Stimulated activated CD4-positive, alpha-beta T cell treated with anti-CD3 and anti-CD28 coated beads, Interleukin-1b, Interleukin-23, amount 100 ng/mL, for 24 hours (primary cell): ENCODE data around the gene WWC2.

Experiments used
- DNase-seq, 4 experiments: peaks; one replicate each; pipeline ENCODE4 v3.0.0-alpha.2; 2020; ENCODE audit warnings: low read depth in 4 of 4, low spot score in 1 of 4

The WWC2 gene

DNA sequence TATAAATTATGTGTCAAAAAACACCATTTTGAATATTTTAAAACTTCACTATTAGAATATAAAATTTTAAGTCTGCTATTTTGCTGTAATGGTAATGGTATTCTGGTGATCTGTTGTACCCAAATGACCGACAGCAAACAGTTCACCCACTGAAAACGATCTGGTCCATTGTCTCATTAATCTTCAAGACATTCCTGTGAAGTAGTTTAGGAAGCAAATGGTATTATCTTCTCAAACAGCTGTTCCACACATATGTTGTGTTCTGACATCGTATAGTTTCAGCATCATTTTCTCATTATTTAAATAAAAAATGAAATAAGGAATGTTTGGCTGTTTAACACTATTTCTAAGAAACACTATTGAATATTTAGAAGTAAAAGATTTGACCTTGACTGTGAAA is 98.1 kb downstream of the WWC2 start:
- no peak for DNase-seq

DNA sequence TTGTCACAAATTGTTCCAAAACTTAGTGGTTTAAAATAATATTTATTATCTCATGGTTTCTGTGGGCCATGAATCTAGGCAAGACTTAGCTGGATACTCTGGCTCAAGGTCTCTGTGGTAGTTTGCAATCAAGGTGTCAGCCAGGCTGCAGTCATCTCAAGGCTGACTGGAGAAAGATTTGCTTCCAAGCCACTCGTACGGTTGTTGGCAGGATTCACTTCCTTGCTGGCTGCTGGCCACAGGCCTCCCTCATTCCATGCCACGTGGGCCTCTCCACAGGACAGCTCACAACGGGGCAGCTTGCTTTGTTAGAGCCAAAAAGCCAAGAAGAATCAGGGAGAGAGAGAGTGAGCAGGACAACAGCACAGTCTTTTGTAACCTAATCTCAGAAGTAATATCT is 101.4 kb downstream of the WWC2 start:
- no peak for DNase-seq

DNA sequence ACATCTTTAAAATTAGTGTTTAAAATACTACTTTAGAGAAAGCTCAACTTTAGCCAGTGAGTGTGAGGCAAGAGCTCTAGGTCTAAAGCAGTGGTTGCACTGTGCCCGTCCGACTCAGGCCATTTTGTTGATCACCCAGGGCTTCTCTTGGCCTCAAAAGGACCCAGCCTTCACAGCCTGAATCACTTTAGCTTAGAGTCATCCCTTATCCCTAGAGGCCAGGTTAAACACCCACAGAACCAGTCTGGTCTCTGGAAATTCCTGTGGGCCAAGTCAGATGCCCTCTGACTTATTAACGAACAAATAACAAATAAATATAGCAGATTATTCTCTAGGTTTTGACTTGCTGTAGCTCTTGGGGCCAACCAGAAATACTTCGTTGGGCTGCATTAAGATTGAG is 102.3 kb downstream of the WWC2 start:
- no peak for DNase-seq

DNA sequence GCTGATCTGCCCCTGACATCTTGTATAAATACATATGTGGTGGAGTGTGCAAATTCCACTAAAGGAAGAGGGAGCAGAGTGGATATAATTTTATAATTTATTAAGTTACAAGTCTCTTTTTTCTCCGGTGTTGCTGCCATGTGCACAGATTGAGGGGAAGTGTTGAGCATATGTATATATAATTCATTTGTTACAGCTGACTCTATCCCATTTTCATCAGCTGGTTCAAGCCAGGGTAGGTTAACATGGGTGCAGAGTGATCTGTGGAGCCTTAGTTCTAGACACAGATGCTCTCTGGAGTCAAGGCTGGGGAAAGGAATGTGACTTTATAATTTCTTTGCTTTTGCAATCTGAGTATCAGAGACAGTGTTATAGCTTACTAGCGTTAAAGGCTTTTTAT is 103.5 kb downstream of the WWC2 start:
- DNase-seq: no peak

DNA sequence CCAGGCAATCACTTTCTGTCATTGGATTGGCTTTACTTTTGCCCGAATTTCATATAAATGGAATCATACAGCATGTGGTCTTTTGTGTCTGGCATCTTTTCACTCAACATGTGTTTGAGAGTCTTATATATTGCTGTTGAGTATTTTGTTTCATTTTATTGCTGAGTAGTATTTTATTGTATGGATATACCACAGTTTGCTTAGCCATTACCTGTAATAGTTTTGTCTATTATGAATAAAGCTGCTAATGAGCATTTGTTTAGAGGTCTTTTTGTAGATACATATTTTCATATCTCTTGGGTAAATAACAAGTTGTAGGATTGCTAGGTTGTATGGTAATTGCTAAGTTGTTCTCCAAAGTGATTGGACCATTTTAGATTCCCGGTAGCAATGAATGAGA is 105.7 kb downstream of the WWC2 start:
- DNase-seq: no peak

DNA sequence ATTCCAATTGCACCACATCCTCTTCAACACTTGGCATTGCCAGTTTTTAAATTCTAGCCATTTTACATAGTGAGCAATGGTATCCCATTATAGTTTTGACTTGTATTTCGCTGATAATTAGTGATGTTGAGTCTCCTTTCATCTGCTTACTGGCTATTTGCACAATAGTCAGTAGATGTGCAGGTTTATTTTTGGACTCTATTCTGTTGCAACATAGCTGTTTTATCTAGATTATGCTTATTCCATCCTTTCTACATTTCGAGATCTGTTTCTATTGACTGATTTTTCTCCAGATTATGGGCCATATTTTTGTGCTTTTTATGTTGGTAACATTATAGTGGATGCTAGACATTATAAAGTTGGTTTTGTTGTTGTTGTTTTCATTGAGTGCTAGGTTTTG is 106.1 kb downstream of the WWC2 start:
- no peak for DNase-seq

DNA sequence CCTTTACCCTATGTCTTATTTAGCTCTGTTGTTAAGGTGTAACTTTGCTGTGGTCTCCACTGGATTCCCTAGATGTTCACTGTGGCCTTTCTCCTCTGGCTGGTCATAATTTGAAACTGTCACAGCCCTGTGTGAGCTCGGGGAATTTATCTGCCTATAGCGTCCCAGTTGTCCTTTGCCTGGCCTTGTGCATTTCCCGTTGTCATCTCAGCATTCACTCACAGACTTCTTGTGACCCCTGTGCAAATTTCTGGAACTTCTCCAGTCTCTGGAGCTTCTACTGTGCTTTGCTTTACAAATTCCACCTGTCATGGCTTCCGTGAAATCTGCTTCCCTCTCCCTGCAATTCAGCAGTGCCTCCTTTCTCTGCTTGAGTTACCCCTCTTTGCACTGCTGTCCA is 106.7 kb downstream of the WWC2 start:
- DNase-seq: no peak

DNA sequence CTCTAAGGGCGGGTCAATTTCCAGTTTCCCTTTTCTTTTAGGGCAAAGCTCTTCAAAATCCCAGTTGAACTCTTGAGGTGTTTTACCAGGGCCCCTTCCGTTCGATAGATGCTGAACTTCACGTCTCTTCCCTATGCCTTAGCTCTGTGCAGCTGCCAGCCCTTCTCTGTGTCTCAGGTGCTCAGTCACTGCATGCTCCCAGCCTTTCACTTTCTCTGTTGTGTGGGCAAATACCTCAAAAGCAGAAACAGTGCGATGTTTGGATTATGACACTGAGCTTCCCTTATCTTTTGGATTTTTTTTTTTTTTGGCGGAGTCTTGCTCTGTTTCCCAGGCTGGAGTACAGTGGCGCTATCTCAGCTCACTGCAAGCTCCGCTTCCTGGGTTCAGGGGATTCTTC is 112.5 kb downstream of the WWC2 start:
- no peak for DNase-seq

DNA sequence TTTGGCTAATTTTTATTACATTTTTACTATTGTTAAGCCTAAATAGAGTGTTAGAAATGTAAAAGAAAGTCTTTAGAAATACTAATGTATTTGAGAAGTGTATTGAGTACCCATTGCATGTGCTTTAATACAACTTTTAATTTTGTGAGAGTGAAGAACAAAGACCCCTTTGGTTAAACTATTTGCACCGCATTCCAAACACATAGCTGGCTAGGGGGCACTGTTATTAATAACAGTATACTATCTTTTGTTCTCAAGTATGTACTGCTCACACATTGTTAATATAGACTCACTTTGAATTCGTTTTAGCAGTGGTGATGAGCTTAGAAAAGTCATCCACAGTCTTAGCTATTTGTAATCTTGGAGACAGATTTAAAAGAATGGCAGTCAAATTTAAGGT is 114.9 kb downstream of the WWC2 start:
- DNase-seq: no peak

DNA sequence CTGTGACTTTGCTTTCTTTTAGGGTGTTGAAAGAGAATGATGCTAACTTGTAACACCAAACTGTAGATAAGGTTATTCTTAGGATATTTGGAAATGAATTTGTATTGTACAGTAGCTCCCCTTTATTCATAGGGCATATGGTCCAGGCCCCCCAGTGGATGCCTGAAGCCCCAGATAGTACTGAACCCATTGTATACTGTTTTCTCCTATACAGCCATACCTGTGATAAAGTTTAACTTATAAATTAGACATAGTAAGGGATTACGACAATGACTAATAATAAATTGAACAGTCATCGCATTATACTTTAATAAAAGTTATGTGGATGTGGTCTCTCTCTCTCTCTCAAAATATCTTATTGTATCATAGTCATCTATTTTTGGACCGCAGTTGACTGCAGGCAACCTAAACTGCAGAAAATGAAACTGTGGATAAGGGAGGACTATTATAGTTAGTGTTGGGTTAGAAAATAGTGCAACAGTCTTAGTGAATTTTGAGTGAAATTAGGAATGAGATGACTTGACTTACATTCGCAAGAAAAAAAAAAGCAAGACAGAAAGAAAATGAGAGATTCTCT is 115.9 kb downstream of the WWC2 start:
- DNase-seq: no peak

DNA sequence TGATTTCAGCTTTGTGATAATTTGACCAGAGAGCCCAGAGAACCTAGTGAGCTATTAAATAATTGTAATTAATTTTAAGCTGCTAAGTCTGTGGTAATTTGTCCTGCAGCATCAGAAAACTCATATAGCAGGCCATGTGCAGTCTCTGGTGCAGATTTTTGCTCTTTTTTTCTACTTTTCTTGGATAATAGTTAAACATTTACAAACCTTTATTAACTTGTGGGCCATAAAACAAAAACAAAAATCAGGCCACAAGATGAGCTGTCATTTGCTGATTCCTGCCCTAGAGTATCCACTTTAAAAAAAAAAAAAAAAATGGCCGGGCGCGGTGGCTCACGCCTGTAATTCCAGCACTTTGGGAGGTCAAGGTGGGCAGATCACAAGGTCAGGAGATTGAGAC is 121.2 kb downstream of the WWC2 start:
- DNase-seq: no peak

DNA sequence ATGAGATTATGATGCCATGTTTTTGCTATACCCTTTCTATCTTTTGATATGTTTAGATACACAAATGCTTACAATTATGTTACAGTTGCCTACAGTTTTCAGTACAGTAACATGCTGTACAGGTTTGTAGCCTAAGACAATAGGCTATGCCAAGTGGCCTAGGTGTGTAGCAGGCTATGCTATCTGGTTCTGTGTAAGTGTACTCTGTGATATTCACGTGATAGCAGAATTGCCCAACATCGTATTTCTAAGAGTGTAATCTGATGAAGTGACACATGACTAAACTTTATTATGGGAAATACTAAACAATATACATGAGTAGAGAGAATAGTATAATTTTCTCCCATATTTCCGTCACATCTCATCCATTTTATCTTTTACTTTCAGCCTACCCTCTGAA is 124.0 kb downstream of the WWC2 start:
- DNase-seq: no peak

DNA sequence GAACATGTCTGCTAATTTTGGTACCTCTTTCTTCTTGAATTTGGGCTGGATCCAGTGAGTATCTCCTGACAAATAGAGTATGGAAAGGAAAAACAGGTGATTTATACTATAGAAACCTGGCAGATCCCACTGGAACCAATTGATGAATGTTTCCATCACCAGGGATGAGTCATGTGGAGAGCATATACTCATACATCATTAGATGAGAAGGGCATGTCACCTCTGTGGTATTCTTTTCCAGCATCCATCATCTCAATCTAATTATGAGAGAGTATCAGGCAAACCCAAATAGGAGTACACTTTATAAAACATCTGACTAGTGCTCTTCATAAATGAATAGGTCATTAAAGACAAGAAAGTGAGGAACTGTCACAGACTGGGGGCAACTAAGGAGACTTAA is 130.3 kb downstream of the WWC2 start:
- DNase-seq: no peak

DNA sequence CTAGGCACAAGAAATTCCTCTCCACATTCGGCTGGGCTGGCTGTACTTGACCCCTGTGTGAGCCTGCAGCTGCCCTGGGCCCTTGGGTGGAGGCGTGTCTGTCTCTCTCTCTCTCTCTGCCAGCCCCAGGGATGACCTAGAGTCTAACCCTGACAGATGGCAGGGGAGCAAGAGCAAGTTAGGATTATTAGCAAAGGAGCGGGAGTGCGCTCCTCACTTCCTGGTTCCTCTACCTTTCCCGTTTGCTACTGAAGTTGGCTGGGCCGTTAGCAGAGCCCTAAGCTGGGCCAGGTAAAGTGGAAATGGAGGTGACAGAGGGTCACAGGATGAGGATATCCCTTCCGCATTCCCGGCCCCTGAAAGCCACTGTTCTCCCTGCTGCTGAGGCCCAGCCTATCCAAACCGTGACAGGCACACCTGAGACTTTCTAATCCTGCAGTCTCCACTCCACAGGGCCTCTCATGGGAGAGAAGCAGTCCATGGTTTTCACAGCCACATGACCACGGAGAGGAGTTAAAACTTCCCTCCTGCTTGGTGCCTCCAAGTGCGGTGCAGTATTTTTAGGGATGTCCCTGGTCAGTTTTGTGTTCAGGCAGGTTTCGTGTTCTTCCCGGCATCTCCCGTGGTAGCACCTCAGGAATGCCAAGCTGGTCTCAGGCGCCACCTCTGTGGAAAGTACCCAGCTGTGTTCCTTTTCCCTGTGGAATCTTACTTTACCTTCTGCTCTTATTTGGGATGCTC is 141.7 kb downstream of the WWC2 start:
- no peak for DNase-seq

DNA sequence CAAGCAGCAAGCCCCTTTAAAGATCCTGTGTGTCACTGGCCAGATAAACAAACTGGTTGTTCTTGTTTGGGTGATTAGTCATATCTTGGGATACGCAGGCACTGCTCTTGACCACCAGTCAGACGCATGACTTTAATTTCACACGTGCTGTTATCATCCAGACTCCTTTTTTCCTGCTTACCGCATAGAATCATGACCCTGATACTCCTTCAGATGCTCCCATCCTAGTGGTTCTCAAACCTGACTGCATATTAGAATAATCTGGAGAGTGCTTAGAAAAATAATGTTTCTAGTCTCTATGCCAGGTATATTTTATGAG is 142.2 kb downstream of the WWC2 start:
- no peak for DNase-seq

DNA sequence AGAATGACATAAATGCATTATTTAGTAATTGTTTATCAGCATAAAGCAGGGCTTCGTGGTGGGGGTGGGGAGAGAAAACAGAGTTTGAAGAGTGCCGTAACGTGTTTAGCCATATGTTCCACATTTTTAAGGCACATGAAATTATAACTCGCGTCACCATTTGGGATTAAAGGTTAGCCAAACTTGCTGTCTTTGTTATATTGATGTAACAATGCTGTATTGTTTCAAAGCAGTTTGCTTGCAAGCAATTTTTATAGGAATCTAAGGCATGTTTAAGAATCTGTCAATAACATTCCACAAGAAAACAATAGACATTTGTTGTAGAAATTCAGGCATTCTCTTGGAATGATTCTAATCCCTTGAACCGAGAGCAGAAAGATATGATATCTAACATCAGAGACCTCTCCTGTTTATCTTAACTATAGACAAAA is 142.7 kb downstream of the WWC2 start:
- DNase-seq: no peak

DNA sequence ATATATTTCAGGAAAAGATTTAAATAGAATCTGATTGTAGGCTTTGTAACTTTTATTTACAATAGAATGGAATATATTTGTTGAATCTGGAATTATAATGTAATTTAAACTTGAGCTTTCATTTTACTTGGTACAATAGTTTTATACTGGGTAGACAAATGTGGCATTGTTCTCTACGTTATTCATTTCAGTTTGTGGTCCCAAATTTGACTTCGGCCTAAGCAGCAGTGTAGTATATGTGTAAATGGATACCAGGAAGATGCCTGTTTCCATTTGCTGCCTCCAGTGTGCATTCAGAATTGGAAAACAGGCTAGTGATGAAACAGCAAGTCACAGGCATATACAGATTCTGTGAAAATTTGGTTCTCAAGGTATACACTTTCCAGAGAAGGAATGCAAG is 143.2 kb downstream of the WWC2 start:
- no peak for DNase-seq

DNA sequence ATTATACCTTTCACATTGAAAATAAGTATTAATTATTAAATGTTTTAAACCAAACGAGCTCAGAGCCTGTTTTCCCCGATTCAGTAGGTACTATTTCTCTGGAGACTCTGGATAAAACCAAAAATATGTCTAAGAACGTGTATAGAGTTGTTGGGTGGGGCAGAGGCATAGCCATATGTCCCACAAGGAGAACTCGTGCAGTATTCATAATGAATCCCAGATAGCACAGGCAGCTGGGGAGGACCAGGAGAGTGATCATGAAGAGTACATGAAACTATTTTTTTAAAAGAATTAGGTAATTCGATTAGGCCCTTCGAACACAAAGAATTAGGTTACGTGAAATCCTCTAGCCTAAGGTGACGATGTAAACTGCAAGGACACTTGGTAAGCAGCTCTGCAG is 145.0 kb downstream of the WWC2 start:
- DNase-seq: no peak

DNA sequence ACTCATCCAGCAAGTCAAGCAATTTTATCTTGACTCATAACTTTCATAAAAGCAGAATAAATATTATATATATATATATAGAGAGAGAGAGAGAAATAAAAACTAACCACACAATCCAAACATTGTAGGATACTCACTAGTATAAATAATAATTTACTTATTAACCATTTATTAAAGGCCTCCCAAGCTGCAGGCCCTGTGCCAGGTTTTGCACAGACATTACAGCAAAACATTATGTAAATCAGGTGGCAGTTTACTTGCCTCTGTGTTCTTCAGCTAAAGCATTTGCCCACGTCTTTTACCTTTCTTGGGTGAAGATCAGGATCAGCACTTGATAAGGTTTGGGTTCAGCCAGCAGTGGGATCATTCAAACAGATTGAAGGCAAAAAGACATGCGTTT is 145.4 kb downstream of the WWC2 start:
- no peak for DNase-seq

DNA sequence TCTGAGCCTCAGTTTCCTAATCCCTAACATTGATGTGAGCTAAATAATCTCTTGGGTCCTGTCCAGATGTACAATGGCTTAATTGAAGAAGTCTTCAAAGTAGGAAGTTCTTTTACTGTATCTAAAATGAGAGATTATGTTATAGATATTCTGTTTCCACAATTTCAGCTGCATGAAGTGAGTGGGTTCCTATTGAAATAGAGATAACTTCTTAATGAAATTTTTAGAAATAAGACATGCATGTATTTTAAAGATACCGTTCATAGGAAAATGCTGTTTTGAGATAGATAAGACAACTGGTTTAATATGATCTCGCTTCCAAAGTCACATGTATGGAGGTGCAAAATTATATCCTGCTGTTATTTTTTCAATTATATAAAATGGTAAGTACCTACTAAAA is 149.1 kb downstream of the WWC2 start:
- no peak for DNase-seq

DNA sequence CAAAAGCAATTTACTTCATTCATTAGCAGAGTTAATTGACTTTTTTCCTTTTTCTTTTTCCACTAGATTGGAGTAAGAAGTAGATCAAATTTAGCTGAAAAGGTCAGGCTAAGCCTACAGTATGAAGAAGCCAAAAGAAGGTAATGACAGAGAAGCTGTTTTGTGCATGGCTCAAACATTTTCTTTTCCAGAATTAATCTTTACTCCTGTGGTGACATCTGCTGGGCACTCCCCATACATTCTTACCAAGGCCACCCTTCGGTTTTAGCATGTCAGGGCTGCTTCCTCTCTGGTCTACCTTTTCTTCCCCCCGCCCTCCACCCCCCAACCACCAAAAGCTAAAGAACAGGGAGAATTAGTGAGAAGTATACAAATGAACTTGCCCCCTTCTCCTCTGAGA is 150.8 kb downstream of the WWC2 start:
- DNase-seq: peak in 1 of 4 experiments; percentile 1

DNA sequence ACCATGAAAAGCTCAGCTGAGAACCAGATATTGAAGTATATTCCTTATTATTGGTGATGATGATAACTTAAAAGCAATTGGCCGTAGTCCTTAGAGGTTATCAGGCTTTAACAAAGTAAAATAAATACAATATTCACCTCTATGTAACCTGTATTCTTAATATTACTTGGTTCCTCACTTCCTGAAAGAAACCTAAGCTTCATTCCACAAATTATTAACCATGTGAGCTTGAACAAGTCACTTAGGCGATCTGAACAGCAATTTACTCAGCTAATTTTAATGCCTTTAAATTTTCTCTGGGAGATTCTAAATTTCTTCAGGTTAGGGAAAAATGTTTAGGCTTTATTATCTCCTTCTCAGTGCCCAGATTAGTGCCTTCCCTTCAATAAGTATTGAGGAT is 151.8 kb downstream of the WWC2 start:
- no peak for DNase-seq

DNA sequence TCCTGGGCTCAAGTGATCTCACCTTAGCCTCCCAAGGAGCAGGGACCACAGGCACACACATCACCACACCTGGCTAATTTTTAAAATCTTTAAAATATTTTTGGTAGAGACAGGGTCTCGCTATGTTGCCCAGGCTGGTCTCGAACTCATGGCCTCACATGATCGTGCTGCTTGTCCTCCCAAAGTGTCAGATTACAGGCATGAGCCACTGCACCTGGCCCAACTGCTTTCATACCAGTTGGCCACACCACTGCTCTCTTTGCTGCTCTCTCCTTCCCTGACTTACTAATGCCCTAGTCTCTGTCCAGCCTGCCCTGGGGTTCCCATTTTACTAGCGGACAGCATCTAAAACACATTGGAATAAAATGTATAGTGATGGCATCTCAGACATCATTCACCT is 153.9 kb downstream of the WWC2 start:
- DNase-seq: no peak
